ENCODE data around the gene ZNF507. TPM values are rescaled to one million over a fixed set of nuclear protein-coding genes. Genes with fewer than 3 reads are reported as not detected.

The ZNF507 gene
- total and polyA plus RNA-seq, 9 of the 15 experiments (the other 6 are each of a cell fraction or from before 2014, with no cell fraction given), result 2.9 to 25.0 (median 10.4) TPM

- TF ChIP-seq ZBTB40 (IDR thresholded peaks at IDR 0.05) (no peak), ZBTB40 (CRISPR knock-in tag; IDR thresholded peaks at IDR 0.05) (no peak), MLX (CRISPR knock-in tag; conservative IDR thresholded peaks at IDR 0.05) (no peak), ZSCAN29 (IDR thresholded peaks at IDR 0.05) (no peak), ZNF76 (CRISPR knock-in tag; IDR thresholded peaks at IDR 0.05; ENCODE audit: borderline replicate concordance) (no peak), NR2F6 (CRISPR knock-in tag; IDR thresholded peaks at IDR 0.05) (no peak), CBFB (CRISPR knock-in tag; IDR thresholded peaks at IDR 0.05) (no peak)
Observed at GRCh38 chr19:32322541-32322940, 22.9 kb upstream of the ZNF507 start (continued).
